ENCODE measurements around the gene ZBTB17. TPM values are rescaled to one million over a fixed set of nuclear protein-coding genes. Genes with fewer than 3 reads are reported as not detected.

ZBTB17 gene
- total and polyA plus RNA-seq, 2 experiments from 2014 or later: 21.9 to 26.6 TPM

- TF ChIP-seq, protein P1, sequence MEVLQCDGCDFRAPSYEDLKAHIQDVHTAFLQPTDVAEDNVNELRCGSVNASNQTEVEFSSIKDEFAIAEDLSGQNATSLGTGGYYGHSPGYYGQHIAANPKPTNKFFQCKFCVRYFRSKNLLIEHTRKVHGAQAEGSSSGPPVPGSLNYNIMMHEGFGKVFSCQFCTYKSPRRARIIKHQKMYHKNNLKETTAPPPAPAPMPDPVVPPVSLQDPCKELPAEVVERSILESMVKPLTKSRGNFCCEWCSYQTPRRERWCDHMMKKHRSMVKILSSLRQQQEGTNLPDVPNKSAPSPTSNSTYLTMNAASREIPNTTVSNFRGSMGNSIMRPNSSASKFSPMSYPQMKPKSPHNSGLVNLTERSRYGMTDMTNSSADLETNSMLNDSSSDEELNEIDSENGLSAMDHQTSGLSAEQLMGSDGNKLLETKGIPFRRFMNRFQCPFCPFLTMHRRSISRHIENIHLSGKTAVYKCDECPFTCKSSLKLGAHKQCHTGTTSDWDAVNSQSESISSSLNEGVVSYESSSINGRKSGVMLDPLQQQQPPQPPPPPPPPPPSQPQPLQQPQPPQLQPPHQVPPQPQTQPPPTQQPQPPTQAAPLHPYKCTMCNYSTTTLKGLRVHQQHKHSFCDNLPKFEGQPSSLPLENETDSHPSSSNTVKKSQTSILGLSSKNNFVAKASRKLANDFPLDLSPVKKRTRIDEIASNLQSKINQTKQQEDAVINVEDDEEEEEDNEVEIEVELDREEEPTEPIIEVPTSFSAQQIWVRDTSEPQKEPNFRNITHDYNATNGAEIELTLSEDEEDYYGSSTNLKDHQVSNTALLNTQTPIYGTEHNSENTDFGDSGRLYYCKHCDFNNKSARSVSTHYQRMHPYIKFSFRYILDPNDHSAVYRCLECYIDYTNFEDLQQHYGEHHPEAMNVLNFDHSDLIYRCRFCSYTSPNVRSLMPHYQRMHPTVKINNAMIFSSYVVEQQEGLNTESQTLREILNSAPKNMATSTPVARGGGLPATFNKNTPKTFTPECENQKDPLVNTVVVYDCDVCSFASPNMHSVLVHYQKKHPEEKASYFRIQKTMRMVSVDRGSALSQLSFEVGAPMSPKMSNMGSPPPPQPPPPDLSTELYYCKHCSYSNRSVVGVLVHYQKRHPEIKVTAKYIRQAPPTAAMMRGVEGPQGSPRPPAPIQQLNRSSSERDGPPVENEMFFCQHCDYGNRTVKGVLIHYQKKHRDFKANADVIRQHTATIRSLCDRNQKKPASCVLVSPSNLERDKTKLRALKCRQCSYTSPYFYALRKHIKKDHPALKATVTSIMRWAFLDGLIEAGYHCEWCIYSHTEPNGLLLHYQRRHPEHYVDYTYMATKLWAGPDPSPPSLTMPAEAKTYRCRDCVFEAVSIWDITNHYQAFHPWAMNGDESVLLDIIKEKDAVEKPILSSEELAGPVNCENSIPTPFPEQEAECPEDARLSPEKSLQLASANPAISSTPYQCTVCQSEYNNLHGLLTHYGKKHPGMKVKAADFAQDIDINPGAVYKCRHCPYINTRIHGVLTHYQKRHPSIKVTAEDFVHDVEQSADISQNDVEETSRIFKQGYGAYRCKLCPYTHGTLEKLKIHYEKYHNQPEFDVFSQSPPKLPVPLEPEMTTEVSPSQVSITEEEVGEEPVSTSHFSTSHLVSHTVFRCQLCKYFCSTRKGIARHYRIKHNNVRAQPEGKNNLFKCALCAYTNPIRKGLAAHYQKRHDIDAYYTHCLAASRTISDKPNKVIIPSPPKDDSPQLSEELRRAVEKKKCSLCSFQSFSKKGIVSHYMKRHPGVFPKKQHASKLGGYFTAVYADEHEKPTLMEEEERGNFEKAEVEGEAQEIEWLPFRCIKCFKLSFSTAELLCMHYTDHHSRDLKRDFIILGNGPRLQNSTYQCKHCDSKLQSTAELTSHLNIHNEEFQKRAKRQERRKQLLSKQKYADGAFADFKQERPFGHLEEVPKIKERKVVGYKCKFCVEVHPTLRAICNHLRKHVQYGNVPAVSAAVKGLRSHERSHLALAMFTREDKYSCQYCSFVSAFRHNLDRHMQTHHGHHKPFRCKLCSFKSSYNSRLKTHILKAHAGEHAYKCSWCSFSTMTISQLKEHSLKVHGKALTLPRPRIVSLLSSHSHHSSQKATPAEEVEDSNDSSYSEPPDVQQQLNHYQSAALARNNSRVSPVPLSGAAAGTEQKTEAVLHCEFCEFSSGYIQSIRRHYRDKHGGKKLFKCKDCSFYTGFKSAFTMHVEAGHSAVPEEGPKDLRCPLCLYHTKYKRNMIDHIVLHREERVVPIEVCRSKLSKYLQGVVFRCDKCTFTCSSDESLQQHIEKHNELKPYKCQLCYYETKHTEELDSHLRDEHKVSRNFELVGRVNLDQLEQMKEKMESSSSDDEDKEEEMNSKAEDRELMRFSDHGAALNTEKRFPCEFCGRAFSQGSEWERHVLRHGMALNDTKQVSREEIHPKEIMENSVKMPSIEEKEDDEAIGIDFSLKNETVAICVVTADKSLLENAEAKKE (CRISPR knock-in tag; IDR thresholded peaks at IDR 0.05): no peak
- TF ChIP-seq ZNF331 (CRISPR knock-in tag; IDR thresholded peaks at IDR 0.05; ENCODE audit: low read depth): no peak
- TF ChIP-seq EZH2 (IDR thresholded peaks at IDR 0.05; ENCODE audit: low read depth, unreplicated experiment): no peak
- TF ChIP-seq STAT1 (IDR thresholded peaks at IDR 0.05; ENCODE audit: unreplicated experiment): no peak
These were observed 18.2 kb upstream of the ZBTB17 start (continued) for GRCh38 chr1:15994081-15994480.

GRCh38 chr1:15993666-15994065 lies 17.8 kb upstream of the ZBTB17 start:
- Histone ChIP-seq H3K36me3 (ENCODE audit: insufficient read depth) (no peaks in the 10 kb centered on the region), H3K79me2 (replicated peaks; ENCODE audit: insufficient read depth) (no peaks in the 10 kb centered on the region), H3K27me3 (ENCODE audit: insufficient read depth) (no peaks in the 10 kb centered on the region), H3K4me2 (no peak overlapping the region), H3K27ac (ENCODE audit: low read depth) (no peak overlapping the region), H3K4me3 (no peak overlapping the region), H3K9me2 (ENCODE audit: insufficient read depth) (no peaks in the 10 kb centered on the region), H2AFZ (no peak overlapping the region), H3K4me1 (ENCODE audit: insufficient read depth) (no peaks in the 10 kb centered on the region), H4K20me1 (replicated peaks; ENCODE audit: insufficient read depth) (no peaks in the 10 kb centered on the region), H3F3A (replicated peaks; ENCODE audit: low read depth) (no peaks in the 10 kb centered on the region)
- Mint-ChIP-seq H3K4me3 (no peak overlapping the region), H3K36me3 (ENCODE audit: low read depth) (no peaks in the 10 kb centered on the region), H3K9me3 (no peaks in the 10 kb centered on the region), H3K27ac (no peak overlapping the region), H3K27me3 (ENCODE audit: insufficient read depth, low read depth, poor library complexity) (peaks cover 6% of the 10 kb centered on the region), H3K4me1 (no peaks in the 10 kb centered on the region)
- no peak for DNase-seq (ENCODE audit: low spot score)
- no peak for ATAC-seq
- TF ChIP-seq EZH2phosphoT487 (IDR thresholded peaks at IDR 0.05; ENCODE audit: unreplicated experiment): no peak
- TF ChIP-seq REST (IDR thresholded peaks at IDR 0.05; ENCODE audit: unreplicated experiment): no peak
- no peak for TF ChIP-seq CTCF (conservative IDR thresholded peaks at IDR 0.05; ENCODE audit: low read depth in 2 of 2)

Measured in GM23338 (cell line).